HepG2 (cell line): ENCODE measurements around the gene ABCB8. TPM values are rescaled to one million over a fixed set of nuclear protein-coding genes. Genes with fewer than 3 reads are reported as not detected.
A peak's percentile ranks its signal among the peaks of the same experiment; 100 is the strongest.

Source experiments
- BHLHE40 ChIP-seq: IDR thresholded peaks from 2 replicates; pipeline ENCODE4 v1.6.1; 2011; ENCODE audit warnings: low read length, improper control_type of control experiment
- PLSCR1 ChIP-seq: sonication (generic); formaldehyde crosslinking; IDR thresholded peaks from 2 replicates; pipeline ENCODE4 v1.5.0; 2020; ENCODE audit warnings: missing genetic modification reagents, mild to moderate bottlenecking, borderline replicate concordance
- PRDM4 ChIP-seq: sonication (generic); formaldehyde crosslinking; IDR thresholded peaks from 2 replicates; pipeline ENCODE4 v1.9.0; 2021; ENCODE audit warnings: missing genetic modification reagents, borderline replicate concordance
- RBFOX2 ChIP-seq: fragments of 200-400 bp; formaldehyde crosslinking; IDR thresholded peaks from 2 replicates; pipeline ENCODE4 v1.6.1; 2017; ENCODE audit warnings: low read depth, mild to moderate bottlenecking, low read length
- RFX3 ChIP-seq: IDR thresholded peaks from 2 replicates; pipeline ENCODE4 v1.6.1; 2016; ENCODE audit warnings: missing biosample characterization, missing genetic modification reagents
- SOX6 ChIP-seq, 2 experiments: fragments of 450-650 bp in 1 of 2; sonication (generic) in 1 of 2; formaldehyde crosslinking in 1 of 2; IDR thresholded peaks; 2 replicates each; pipeline versions ENCODE4 v1.4.0 to v1.6.1; 2017 to 2020; ENCODE audit warnings: antibody characterized with exemption in 1 of 2, mild to moderate bottlenecking in 1 of 2, missing genetic modification reagents in 1 of 2
- ZBTB40 ChIP-seq, 2 experiments: fragments of 450-650 bp in 1 of 2; sonication (generic) in 1 of 2; formaldehyde crosslinking in 1 of 2; IDR thresholded peaks; 2 replicates each; pipeline versions ENCODE4 v1.6.1 to v1.8.0; 2016 to 2022; ENCODE audit warnings: antibody characterized with exemption in 1 of 2, mild to moderate bottlenecking in 1 of 2, missing genetic modification reagents in 1 of 2
- ZNF280B ChIP-seq: sonication (generic); formaldehyde crosslinking; IDR thresholded peaks from 2 replicates; pipeline ENCODE4 v1.5.0; 2020; ENCODE audit warnings: missing genetic modification reagents, mild to moderate bottlenecking, borderline replicate concordance
- ZNF383 ChIP-seq: sonication (generic); formaldehyde crosslinking; IDR thresholded peaks from 2 replicates; pipeline ENCODE4 v1.4.0; 2020; ENCODE audit warnings: missing genetic modification reagents, mild to moderate bottlenecking, borderline replicate concordance
- ZNF639 ChIP-seq: conservative IDR thresholded peaks from 2 replicates; pipeline ENCODE4 v1.6.1; 2018; ENCODE audit warnings: missing genetic modification reagents
- polyA plus RNA-seq, 8 experiments: library from polyadenylated mRNA; depleted of rRNA in 3 of 8; stranded (reverse) in 7 of 8; unstranded in 1 of 8; fragments of >200 nt; fragmentation: Illumina TruSeq in 4 of 8; extraction: Trizol in 4 of 8; gene quantifications; 2 replicates each; pipeline versions ENCODE4 v1.2.1 to v1.2.3, GENCODE V29; 2011 to 2016; ENCODE audit warnings: low read depth in 4 of 8, missing spikeins in 1 of 8, mixed read lengths in 1 of 8; ENCODE audit not compliant: insufficient read depth in 1 of 8
- total RNA-seq, 5 experiments: library from RNA; depleted of rRNA; stranded (reverse); fragments of >200 nt; fragmentation: Illumina TruSeq; extraction: Trizol; gene quantifications; 2 replicates each; pipeline ENCODE4 v1.2.3, GENCODE V29; 2016; ENCODE audit warnings: low read depth in 1 of 5

Gene ABCB8
- total and polyA plus RNA-seq, 2 of the 13 experiments (the other 11 are each of a cell fraction or from before 2014, with no cell fraction given), result 6.6 to 16.7 TPM

- TF ChIP-seq PLSCR1 (no peak), ZNF639 (peak; percentile 48; the same call in 1 of the 2 replicates), ZBTB40 (IDR thresholded peaks at IDR 0.05) (no peak), ZBTB40 (CRISPR knock-in tag; IDR thresholded peaks at IDR 0.05) (no peak), ZNF383 (CRISPR knock-in tag) (no peak), BHLHE40 (no peak), SOX6 (IDR thresholded peaks at IDR 0.05) (no peak), SOX6 (CRISPR knock-in tag; IDR thresholded peaks at IDR 0.05) (no peak; the same call in 1 of the 2 replicates), RBFOX2 (peak; percentile 86), PRDM4 (CRISPR knock-in tag) (no peak), RFX3 (no peak), ZNF280B (CRISPR knock-in tag) (0 out of 2 replicates have a peak, but pooled peaks have one; percentile 73)
Measured at GRCh38 chr7:151085691-151086620, 57.7 kb downstream of the ABCB8 start, which contains the start of gene AGAP3 (continued).
